ENCODE data around the gene SYT7. TPM values are rescaled to one million over a fixed set of nuclear protein-coding genes. Genes with fewer than 3 reads are reported as not detected.

Gene SYT7
- total and polyA plus RNA-seq, 2 of the 8 experiments (the other 6 are each of a cell fraction or from before 2014, with no cell fraction given) = 9.6 to 10.5 TPM

DNA sequence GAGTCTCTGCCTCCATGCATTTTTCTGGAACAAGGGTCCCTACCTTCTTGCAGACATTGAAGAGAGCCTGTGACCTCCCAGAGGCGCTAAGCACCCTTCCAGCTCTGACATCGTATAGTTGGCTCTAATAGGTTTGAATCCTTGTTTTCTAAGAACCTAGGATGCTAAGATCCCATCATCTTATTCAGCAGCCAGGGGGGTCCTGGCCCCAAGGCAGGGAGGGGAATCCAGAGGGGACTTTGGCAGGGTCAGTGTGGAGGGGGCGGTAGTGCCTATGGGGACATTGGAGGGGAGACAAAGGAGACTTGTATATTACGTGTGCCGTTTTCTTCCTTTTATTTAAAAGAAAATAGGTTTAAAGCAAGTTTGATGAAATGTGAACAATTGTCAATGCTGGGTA, 75.8 kb downstream of the SYT7 start:
- Histone ChIP-seq H4K8ac (ENCODE audit: extremely low read depth, insufficient read depth, low read length) (no peak overlapping the region), H3K36me3 (ENCODE audit: control insufficient read depth in 2 of 4, insufficient read depth in 4 of 4, low read length in 3 of 4) (no peaks in the 10 kb centered on the region), H3K4me3 (ENCODE audit: extremely low read depth in 1 of 4, insufficient read depth in 2 of 4, low read depth in 3 of 4, low read length in 4 of 4) (no peak overlapping the region), H3K9ac (replicated peaks in 1 of 4; ENCODE audit: extremely low read depth in 1 of 4, low read depth in 3 of 4, low read length in 3 of 4) (no peak overlapping the region), H3K18ac (ENCODE audit: extremely low read depth, low read length) (no peak overlapping the region), H3K27ac (ENCODE audit: low read depth, low read length) (no peak overlapping the region), H3K27me3 (replicated peaks in 1 of 4; ENCODE audit: control insufficient read depth in 3 of 4, extremely low read depth in 1 of 4, insufficient read depth in 3 of 4, low read length in 3 of 4) (peaks cover 7 to 33% (median 31%) of the 10 kb centered on the region in 4 experiments), H3K23ac (ENCODE audit: insufficient read length) (no peak overlapping the region), H2BK20ac (ENCODE audit: low read length) (no peak overlapping the region), H4K5ac (ENCODE audit: insufficient read length, low read depth, low read length) (no peak overlapping the region), H2BK5ac (ENCODE audit: low read depth, low read length) (no peak overlapping the region), H2BK12ac (ENCODE audit: low read depth, low read length) (peak overlapping the region; percentile 71; the same call in 1 of the 2 replicates), H3K23me2 (ENCODE audit: low read depth, low read length) (peaks cover 10% of the 10 kb centered on the region; the same call in 1 of the 2 replicates), H3K56ac (replicated peaks; ENCODE audit: insufficient read length, low read depth, low read length) (no peak overlapping the region), H2BK120ac (replicated peaks; ENCODE audit: low read depth, low read length) (no peak overlapping the region), H3K4me2 (ENCODE audit: insufficient read depth in 1 of 2, low read depth in 2 of 2, low read length in 2 of 2) (no peak overlapping the region), H4K91ac (replicated peaks; ENCODE audit: insufficient read length, low read length) (no peak overlapping the region), H3K79me1 (ENCODE audit: low read depth, low read length) (no peaks in the 10 kb centered on the region; the same call in 1 of the 2 replicates), H3K4ac (replicated peaks; ENCODE audit: insufficient read length, low read depth, low read length) (no peak overlapping the region), H3K9me3 (ENCODE audit: insufficient read depth in 2 of 2, low read depth in 1 of 2, low read length in 1 of 2) (no peaks in the 10 kb centered on the region), H3K14ac (ENCODE audit: insufficient read length) (no peak overlapping the region), H2BK15ac (ENCODE audit: low read length) (peak overlapping the region; percentile 77; the same call in 1 of the 2 replicates), H2AK5ac (ENCODE audit: low read depth, low read length) (no peak overlapping the region), H3K4me1 (replicated peaks in 1 of 4; ENCODE audit: control insufficient read depth in 3 of 4, insufficient read depth in 4 of 4, low read length in 3 of 4) (peaks cover 4 to 26% (median 18%) of the 10 kb centered on the region in 4 experiments), H4K20me1 (replicated peaks in 1 of 2; ENCODE audit: control insufficient read depth in 1 of 2, insufficient read depth in 2 of 2, low read length in 2 of 2) (peaks cover 0 to 1% of the 10 kb centered on the region in 2 experiments), H3K79me2 (ENCODE audit: control insufficient read depth in 1 of 2, insufficient read depth in 2 of 2, low read length in 2 of 2) (no peaks in the 10 kb centered on the region), H2AFZ (ENCODE audit: low read length) (no peak overlapping the region)
- POLR2A ChIA-PET (ENCODE audit: partially characterized antibody) = interaction anchor here (0.7 to 5.1 kb wide), 2 partner anchors 16 to 83 kb away, joined by 3 to 24 read pairs; no protein-coding TSS in a partner anchor
- DNase-seq (ENCODE audit: low read depth in 1 of 2, low spot score in 2 of 2) (no peak), FAIRE-seq (no peak)
- 80% methylated on average over 5 of the region's 5 CpGs; no CpG with 5 or more reads in 1 of the 2 experiments for WGBS, 2 experiments (ENCODE audit: extremely low coverage in 1 of 2, insufficient coverage in 1 of 2, insufficient read length in 1 of 2, insufficient replicate concordance in 2 of 2, low coverage in 1 of 2, low lambda C conversion rate in 2 of 2, missing lambda C conversion rate in 1 of 2)
- CTCF ChIA-PET (ENCODE audit: partially characterized antibody) = interaction anchor here (0.7 to 40.4 kb wide), 4 partner anchors 13 to 140 kb away, joined by 3 to 2106 read pairs (median 25); a partner anchor contains a TSS
- TF ChIP-seq TBP (IDR thresholded peaks at IDR 0.05; ENCODE audit: low read depth, low read length) = no peak
- TF ChIP-seq SP2 (IDR thresholded peaks at IDR 0.05; ENCODE audit: low read length) = no peak
- no peak for TF ChIP-seq FOSL1 (IDR thresholded peaks at IDR 0.05; ENCODE audit: insufficient read depth, low read depth, low read length)
- no peak for TF ChIP-seq EP300 (IDR thresholded peaks at IDR 0.05; ENCODE audit: borderline replicate concordance in 1 of 2, low read depth in 2 of 2, low read length in 2 of 2)
- TF ChIP-seq KDM1A (IDR thresholded peaks at IDR 0.05; ENCODE audit: borderline replicate concordance, low read length) = no peak
- TF ChIP-seq CREB1 (IDR thresholded peaks at IDR 0.05) = no peak
- no peak for TF ChIP-seq POLR2AphosphoS5 (IDR thresholded peaks at IDR 0.05; ENCODE audit: low read depth, low read length)
- TF ChIP-seq JUN (IDR thresholded peaks at IDR 0.05; ENCODE audit: low read depth, low read length) = no peak
- no peak for TF ChIP-seq RBBP5 (IDR thresholded peaks at IDR 0.05; ENCODE audit: borderline replicate concordance, low read depth, low read length)
- no peak for TF ChIP-seq MAX (IDR thresholded peaks at IDR 0.05)
- no peak for TF ChIP-seq BCL11A (IDR thresholded peaks at IDR 0.05; ENCODE audit: low read depth in 2 of 2, low read length in 2 of 2)
- TF ChIP-seq PHF8 (conservative IDR thresholded peaks at IDR 0.05; ENCODE audit: low read depth, low read length) = no peak
- no peak for TF ChIP-seq CHD2 (IDR thresholded peaks at IDR 0.05; ENCODE audit: low read length)
- TF ChIP-seq GABPA (IDR thresholded peaks at IDR 0.05; ENCODE audit: borderline replicate concordance, insufficient read depth, low read length) = no peak

Measured in H1 (cell line).